Neural progenitor cell (in vitro differentiated cells): ENCODE results near the gene TMEM45B.
"Not testable (repeated sequence)": the region's sequence is repeated elsewhere in the genome, so short reads cannot be mapped to it uniquely, and the experiment has no call there.

Experiments
- EZH2 ChIP-seq: fragments of 200-600 bp; sonication (generic); IDR thresholded peaks from 2 replicates; pipeline ENCODE4 v1.6.1; 2017; ENCODE audit warnings: antibody characterized with exemption, mild to moderate bottlenecking, moderate library complexity
- TF ChIP-seq, protein P1 (sequence below): fragments of 200-600 bp; sonication (generic); IDR thresholded peaks from 2 replicates; pipeline ENCODE4 v1.5.1; 2017; ENCODE audit warnings: antibody characterized with exemption, mild to moderate bottlenecking

DNA sequence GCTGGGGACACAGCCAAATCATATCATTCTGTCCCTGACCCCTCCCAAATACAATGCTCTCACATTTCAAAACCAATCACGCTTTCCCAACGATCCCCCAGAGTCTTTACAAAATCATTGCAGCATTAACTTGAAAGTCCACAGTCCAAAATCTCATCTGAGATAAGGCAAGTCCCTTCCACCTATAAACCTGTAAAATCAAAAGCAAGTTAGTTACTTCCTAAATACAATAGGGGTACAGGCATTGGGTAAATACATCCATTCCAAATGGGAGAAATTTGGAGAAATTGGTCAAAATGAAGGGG lies 29.6 kb upstream of the TMEM45B start:
- TF ChIP-seq, protein P1, sequence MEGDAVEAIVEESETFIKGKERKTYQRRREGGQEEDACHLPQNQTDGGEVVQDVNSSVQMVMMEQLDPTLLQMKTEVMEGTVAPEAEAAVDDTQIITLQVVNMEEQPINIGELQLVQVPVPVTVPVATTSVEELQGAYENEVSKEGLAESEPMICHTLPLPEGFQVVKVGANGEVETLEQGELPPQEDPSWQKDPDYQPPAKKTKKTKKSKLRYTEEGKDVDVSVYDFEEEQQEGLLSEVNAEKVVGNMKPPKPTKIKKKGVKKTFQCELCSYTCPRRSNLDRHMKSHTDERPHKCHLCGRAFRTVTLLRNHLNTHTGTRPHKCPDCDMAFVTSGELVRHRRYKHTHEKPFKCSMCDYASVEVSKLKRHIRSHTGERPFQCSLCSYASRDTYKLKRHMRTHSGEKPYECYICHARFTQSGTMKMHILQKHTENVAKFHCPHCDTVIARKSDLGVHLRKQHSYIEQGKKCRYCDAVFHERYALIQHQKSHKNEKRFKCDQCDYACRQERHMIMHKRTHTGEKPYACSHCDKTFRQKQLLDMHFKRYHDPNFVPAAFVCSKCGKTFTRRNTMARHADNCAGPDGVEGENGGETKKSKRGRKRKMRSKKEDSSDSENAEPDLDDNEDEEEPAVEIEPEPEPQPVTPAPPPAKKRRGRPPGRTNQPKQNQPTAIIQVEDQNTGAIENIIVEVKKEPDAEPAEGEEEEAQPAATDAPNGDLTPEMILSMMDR: not testable (repeated sequence)
- TF ChIP-seq EZH2: not testable (repeated sequence)
